HEK293 (cell line): ENCODE measurements around the gene DNAJB7.

Experiments used
- HOXD13 ChIP-seq: sonication (generic); formaldehyde crosslinking; IDR thresholded peaks from 2 replicates; pipeline ENCODE4 v1.8.0; 2022; ENCODE audit warnings: missing genetic modification reagents, borderline replicate concordance
- KLF7 ChIP-seq: fragments of 450-650 bp; formaldehyde crosslinking; IDR thresholded peaks from 2 replicates; pipeline ENCODE4 v1.5.1; 2016; ENCODE audit warnings: missing biosample characterization, missing genetic modification characterization, borderline replicate concordance
- KLF8 ChIP-seq: fragments of 450-650 bp; formaldehyde crosslinking; IDR thresholded peaks from 2 replicates; pipeline ENCODE4 v1.5.1; 2016; ENCODE audit warnings: missing biosample characterization, missing genetic modification characterization
- KLF9 ChIP-seq: fragments of 450-650 bp; formaldehyde crosslinking; IDR thresholded peaks from 2 replicates; pipeline ENCODE4 v1.5.1; 2016; ENCODE audit warnings: missing biosample characterization, missing genetic modification characterization, low read depth
- SP3 ChIP-seq: fragments of 450-650 bp; formaldehyde crosslinking; IDR thresholded peaks from 2 replicates; pipeline ENCODE4 v1.5.1; 2016; ENCODE audit warnings: missing biosample characterization, missing genetic modification characterization
- ZBTB10 ChIP-seq: fragments of 450-650 bp; formaldehyde crosslinking; IDR thresholded peaks from 2 replicates; pipeline ENCODE4 v1.5.1; 2016; ENCODE audit warnings: missing biosample characterization, missing genetic modification characterization
- ZNF133 ChIP-seq: fragments of 450-650 bp; formaldehyde crosslinking; IDR thresholded peaks from 2 replicates; pipeline ENCODE4 v1.5.1; 2016; ENCODE audit warnings: missing biosample characterization, missing genetic modification characterization
- ZNF223 ChIP-seq: fragments of 450-650 bp; formaldehyde crosslinking; IDR thresholded peaks from 2 replicates; pipeline ENCODE4 v1.5.1; 2016; ENCODE audit warnings: missing biosample characterization, missing genetic modification characterization
- ZNF248 ChIP-seq: fragments of 450-650 bp; formaldehyde crosslinking; IDR thresholded peaks from 2 replicates; pipeline ENCODE4 v1.5.1; 2017; ENCODE audit warnings: missing biosample characterization, missing genetic modification characterization
- ZNF341 ChIP-seq: fragments of 450-650 bp; formaldehyde crosslinking; IDR thresholded peaks from 2 replicates; pipeline ENCODE4; 2016; ENCODE audit warnings: low read depth, missing biosample characterization, missing genetic modification characterization
- ZNF426 ChIP-seq: fragments of 450-650 bp; formaldehyde crosslinking; IDR thresholded peaks from 2 replicates; pipeline ENCODE4 v1.5.1; 2017; ENCODE audit warnings: missing biosample characterization, missing genetic modification characterization, mild to moderate bottlenecking, inconsistent platforms, moderate library complexity
- ZNF510 ChIP-seq: fragments of 450-650 bp; formaldehyde crosslinking; IDR thresholded peaks from 2 replicates; pipeline ENCODE4 v1.5.1; 2018; ENCODE audit warnings: mild to moderate bottlenecking, missing genetic modification characterization, missing biosample characterization; ENCODE audit not compliant: insufficient replicate concordance
- ZNF518A ChIP-seq: fragments of 450-650 bp; formaldehyde crosslinking; conservative IDR thresholded peaks from 2 replicates; pipeline ENCODE4 v1.5.1; 2016; ENCODE audit warnings: low read depth, missing biosample characterization, missing genetic modification characterization
- ZNF544 ChIP-seq: fragments of 450-650 bp; formaldehyde crosslinking; IDR thresholded peaks from 2 replicates; pipeline ENCODE4 v1.5.0; 2017; ENCODE audit warnings: missing biosample characterization, missing genetic modification characterization
- ZNF549 ChIP-seq: fragments of 450-650 bp; IDR thresholded peaks from 2 replicates; pipeline ENCODE4 v1.5.1; 2018; ENCODE audit warnings: missing biosample characterization, missing genetic modification characterization, mild to moderate bottlenecking, inconsistent platforms, moderate library complexity
- ZNF629 ChIP-seq: fragments of 450-650 bp; formaldehyde crosslinking; IDR thresholded peaks from 2 replicates; pipeline ENCODE4 v1.5.1; 2017; ENCODE audit warnings: missing biosample characterization, missing genetic modification characterization
- ZNF776 ChIP-seq: fragments of 450-650 bp; formaldehyde crosslinking; IDR thresholded peaks from 2 replicates; pipeline ENCODE4 v1.5.0; 2017; ENCODE audit warnings: missing biosample characterization, missing genetic modification characterization, borderline replicate concordance
- ZNF785 ChIP-seq: fragments of 450-650 bp; formaldehyde crosslinking; IDR thresholded peaks from 2 replicates; pipeline ENCODE4 v1.5.1; 2016; ENCODE audit warnings: missing biosample characterization, missing genetic modification characterization
- TF ChIP-seq, protein P1 (sequence below): fragments of 450-650 bp; formaldehyde crosslinking; IDR thresholded peaks from 2 replicates; pipeline ENCODE4 v1.5.1; 2016; ENCODE audit warnings: missing biosample characterization, missing genetic modification characterization, low read depth
- TF ChIP-seq, protein P2 (sequence below): fragments of 450-650 bp; formaldehyde crosslinking; IDR thresholded peaks from 2 replicates; pipeline ENCODE4 v1.5.1; 2016; ENCODE audit warnings: missing biosample characterization, missing genetic modification characterization
- TF ChIP-seq, protein P3 (sequence below): fragments of 450-650 bp; formaldehyde crosslinking; IDR thresholded peaks from 2 replicates; pipeline ENCODE4 v1.5.1; 2016; ENCODE audit warnings: missing biosample characterization, missing genetic modification characterization
- TF ChIP-seq, protein P4 (sequence below): fragments of 450-650 bp; IDR thresholded peaks from 2 replicates; pipeline ENCODE4 v1.5.1; 2018; ENCODE audit warnings: missing biosample characterization, missing genetic modification characterization

DNAJB7 gene

DNA sequence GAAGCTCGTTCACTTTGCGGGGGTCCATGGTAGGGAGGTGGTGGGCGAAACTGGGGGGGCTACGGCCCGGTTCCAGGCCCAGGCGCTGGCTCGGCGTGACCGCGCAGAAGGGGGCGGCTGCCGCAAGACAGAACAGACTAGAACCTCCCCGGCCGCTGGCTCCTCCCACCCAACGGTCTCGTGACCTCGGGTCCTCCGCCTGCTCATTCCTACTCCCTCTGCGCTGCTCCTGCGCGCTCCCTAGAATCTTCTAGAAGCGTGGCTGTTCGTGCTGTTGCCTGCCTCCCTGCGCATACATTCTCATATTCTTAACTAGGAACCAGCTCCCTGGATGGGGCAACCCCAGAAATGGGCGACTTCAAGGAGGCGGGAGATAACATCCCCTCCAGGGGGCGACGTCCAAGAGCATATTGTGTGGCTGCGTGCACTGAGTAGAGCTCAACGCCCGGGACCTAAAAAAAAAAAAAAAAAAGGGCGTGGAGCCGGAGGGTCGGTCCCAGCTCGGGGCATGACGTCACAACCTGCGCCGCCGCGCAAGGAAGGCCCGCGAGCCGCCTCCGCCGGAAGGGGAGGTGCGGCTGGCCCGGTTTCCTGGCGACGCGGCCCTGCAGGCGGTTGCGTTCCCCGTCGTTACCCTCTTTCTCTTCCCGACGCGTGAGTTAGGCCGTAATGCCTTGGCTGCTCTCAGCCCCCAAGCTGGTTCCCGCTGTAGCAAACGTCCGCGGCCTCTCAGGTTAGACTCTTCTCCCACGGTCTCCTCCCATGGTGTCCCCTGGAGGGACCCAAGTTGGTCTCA is 5.2 kb downstream of the DNAJB7 start, which contains the start of the genes ST13 and XPNPEP3 (continued):
- peak; percentile 86 for TF ChIP-seq SP3 (tag by site-specific recombination)
- TF ChIP-seq, protein P1, sequence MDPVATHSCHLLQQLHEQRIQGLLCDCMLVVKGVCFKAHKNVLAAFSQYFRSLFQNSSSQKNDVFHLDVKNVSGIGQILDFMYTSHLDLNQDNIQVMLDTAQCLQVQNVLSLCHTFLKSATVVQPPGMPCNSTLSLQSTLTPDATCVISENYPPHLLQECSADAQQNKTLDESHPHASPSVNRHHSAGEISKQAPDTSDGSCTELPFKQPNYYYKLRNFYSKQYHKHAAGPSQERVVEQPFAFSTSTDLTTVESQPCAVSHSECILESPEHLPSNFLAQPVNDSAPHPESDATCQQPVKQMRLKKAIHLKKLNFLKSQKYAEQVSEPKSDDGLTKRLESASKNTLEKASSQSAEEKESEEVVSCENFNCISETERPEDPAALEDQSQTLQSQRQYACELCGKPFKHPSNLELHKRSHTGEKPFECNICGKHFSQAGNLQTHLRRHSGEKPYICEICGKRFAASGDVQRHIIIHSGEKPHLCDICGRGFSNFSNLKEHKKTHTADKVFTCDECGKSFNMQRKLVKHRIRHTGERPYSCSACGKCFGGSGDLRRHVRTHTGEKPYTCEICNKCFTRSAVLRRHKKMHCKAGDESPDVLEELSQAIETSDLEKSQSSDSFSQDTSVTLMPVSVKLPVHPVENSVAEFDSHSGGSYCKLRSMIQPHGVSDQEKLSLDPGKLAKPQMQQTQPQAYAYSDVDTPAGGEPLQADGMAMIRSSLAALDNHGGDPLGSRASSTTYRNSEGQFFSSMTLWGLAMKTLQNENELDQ (tag by site-specific recombination) = no peak
- no peak for TF ChIP-seq HOXD13 (CRISPR knock-in tag)
- peak; percentile 99 for TF ChIP-seq ZNF629 (tag by site-specific recombination)
- TF ChIP-seq, protein P2, sequence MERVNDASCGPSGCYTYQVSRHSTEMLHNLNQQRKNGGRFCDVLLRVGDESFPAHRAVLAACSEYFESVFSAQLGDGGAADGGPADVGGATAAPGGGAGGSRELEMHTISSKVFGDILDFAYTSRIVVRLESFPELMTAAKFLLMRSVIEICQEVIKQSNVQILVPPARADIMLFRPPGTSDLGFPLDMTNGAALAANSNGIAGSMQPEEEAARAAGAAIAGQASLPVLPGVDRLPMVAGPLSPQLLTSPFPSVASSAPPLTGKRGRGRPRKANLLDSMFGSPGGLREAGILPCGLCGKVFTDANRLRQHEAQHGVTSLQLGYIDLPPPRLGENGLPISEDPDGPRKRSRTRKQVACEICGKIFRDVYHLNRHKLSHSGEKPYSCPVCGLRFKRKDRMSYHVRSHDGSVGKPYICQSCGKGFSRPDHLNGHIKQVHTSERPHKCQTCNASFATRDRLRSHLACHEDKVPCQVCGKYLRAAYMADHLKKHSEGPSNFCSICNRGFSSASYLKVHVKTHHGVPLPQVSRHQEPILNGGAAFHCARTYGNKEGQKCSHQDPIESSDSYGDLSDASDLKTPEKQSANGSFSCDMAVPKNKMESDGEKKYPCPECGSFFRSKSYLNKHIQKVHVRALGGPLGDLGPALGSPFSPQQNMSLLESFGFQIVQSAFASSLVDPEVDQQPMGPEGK (tag by site-specific recombination) = peak; percentile 49
- TF ChIP-seq ZNF341 = peak; percentile 100
- no peak for TF ChIP-seq ZNF776
- no peak for TF ChIP-seq ZNF133 (tag by site-specific recombination)
- no peak for TF ChIP-seq ZNF248 (tag by site-specific recombination)
- TF ChIP-seq ZBTB10 (tag by site-specific recombination) = peak; percentile 42; the same call in 1 of the 2 replicates
- peak; percentile 68 for TF ChIP-seq KLF9 (tag by site-specific recombination)
- peak; percentile 93 for TF ChIP-seq KLF8 (tag by site-specific recombination)
- TF ChIP-seq ZNF518A (tag by site-specific recombination) = peak; percentile 87
- TF ChIP-seq, protein P3, sequence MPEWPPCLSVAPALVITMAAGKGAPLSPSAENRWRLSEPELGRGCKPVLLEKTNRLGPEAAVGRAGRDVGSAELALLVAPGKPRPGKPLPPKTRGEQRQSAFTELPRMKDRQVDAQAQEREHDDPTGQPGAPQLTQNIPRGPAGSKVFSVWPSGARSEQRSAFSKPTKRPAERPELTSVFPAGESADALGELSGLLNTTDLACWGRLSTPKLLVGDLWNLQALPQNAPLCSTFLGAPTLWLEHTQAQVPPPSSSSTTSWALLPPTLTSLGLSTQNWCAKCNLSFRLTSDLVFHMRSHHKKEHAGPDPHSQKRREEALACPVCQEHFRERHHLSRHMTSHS (tag by site-specific recombination) = no peak
- TF ChIP-seq ZNF549 (tag by site-specific recombination) = no peak
- no peak for TF ChIP-seq ZNF544 (tag by site-specific recombination)
- TF ChIP-seq ZNF223 (tag by site-specific recombination) = no peak
- TF ChIP-seq ZNF426 (tag by site-specific recombination) = no peak
- no peak for TF ChIP-seq ZNF510 (tag by site-specific recombination)
- TF ChIP-seq, protein P4, sequence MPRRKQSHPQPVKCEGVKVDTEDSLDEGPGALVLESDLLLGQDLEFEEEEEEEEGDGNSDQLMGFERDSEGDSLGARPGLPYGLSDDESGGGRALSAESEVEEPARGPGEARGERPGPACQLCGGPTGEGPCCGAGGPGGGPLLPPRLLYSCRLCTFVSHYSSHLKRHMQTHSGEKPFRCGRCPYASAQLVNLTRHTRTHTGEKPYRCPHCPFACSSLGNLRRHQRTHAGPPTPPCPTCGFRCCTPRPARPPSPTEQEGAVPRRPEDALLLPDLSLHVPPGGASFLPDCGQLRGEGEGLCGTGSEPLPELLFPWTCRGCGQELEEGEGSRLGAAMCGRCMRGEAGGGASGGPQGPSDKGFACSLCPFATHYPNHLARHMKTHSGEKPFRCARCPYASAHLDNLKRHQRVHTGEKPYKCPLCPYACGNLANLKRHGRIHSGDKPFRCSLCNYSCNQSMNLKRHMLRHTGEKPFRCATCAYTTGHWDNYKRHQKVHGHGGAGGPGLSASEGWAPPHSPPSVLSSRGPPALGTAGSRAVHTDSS (tag by site-specific recombination) = no peak
- peak; percentile 89 for TF ChIP-seq KLF7 (tag by site-specific recombination)
- TF ChIP-seq ZNF785 (tag by site-specific recombination) = no peak; the same call in 1 of the 2 replicates
